ENCODE results near the gene CHN1.

CHN1 gene

DNA sequence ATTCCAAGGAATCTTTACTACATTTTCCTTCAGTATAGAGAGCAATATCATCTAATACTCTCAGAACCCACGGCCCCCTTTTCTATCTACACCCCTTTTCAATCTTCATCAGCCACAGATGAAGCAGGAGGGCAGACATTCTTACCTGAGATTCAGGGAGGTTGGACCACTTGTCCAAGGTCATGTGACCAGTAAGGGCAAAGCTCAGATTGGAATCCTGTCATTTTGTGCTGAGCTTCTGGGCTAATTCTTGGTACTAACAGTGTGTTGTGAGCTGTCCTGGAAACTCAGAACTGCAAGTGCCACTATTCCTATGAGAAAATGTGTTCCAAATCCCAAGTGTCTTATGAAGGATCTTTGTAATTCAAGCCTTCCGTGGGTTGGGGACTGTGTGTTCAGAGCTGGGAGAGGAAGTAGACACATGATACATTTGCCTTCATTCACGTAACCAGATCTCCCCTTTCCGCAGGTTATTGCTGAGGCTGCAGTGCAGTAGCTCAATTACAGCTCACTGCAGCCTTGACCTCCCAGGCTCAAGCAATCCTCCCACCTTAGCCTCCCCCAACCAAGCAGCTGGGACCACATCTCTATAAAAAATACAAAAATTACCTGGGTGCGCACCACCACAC, 244.2 kb downstream of the CHN1 start:
- TF ChIP-seq, protein P1, sequence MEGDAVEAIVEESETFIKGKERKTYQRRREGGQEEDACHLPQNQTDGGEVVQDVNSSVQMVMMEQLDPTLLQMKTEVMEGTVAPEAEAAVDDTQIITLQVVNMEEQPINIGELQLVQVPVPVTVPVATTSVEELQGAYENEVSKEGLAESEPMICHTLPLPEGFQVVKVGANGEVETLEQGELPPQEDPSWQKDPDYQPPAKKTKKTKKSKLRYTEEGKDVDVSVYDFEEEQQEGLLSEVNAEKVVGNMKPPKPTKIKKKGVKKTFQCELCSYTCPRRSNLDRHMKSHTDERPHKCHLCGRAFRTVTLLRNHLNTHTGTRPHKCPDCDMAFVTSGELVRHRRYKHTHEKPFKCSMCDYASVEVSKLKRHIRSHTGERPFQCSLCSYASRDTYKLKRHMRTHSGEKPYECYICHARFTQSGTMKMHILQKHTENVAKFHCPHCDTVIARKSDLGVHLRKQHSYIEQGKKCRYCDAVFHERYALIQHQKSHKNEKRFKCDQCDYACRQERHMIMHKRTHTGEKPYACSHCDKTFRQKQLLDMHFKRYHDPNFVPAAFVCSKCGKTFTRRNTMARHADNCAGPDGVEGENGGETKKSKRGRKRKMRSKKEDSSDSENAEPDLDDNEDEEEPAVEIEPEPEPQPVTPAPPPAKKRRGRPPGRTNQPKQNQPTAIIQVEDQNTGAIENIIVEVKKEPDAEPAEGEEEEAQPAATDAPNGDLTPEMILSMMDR (IDR thresholded peaks at IDR 0.05; ENCODE audit: extremely low read depth, missing control alignments), result no peak
- no peak for DNase-seq (ENCODE audit: low spot score)

DNA sequence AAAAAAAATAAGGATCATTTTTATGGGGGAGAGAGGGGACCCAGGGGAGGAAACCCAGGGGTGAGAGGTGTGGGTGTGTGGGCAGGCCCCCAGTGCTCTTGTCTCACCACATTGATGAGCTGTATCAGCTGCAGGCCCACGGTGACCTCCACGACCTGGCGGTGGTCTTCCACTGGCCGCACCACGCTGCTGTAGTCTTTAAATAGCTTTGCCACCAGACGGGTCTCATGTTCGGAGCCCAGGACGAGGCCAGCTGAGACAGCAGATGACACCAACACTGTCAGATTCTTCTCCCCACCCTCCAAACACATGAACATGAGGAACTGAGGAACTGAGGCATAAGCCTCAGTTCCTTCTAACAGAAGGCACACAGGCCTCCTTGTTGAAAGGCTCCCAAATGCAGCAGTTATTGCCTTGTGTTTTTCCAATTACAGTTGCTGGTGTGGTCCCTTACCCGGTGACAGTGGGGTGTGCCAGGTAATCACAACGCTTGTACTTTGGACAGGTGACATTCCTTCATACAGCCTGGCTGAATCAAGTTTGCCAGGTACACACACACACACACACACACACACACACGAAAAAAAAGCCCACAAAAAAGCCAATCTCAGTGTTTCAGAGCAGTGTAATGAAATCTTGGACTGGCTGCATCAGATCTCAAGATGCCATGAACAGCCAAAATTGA, 245.7 kb downstream of the CHN1 start:
- TF ChIP-seq, protein P1 (IDR thresholded peaks at IDR 0.05; ENCODE audit: extremely low read depth, missing control alignments), result no peak
- no peak for DNase-seq (ENCODE audit: low spot score)

DNA sequence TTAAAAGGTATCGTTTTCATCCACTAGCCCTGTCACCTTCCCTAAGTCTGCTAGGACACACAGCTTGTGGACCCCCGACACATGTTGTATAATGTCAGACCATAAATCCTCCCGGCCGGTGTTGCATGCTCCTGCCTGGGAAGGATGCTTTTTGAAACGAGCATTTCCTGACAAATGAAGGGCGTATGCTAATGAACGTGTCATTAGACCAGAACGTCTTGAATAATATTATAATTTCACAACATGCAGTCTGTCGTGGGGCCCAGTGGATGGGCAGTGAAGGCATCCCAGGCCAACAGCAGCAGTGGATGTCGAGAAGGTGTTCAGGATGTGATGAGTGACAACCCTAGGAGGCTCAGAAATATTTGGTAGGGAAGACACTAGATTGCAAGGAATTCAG, 248.4 kb downstream of the CHN1 start:
- TF ChIP-seq, protein P1 (IDR thresholded peaks at IDR 0.05; ENCODE audit: extremely low read depth, missing control alignments), result no peak
- DNase-seq (ENCODE audit: low spot score), result no peak

DNA sequence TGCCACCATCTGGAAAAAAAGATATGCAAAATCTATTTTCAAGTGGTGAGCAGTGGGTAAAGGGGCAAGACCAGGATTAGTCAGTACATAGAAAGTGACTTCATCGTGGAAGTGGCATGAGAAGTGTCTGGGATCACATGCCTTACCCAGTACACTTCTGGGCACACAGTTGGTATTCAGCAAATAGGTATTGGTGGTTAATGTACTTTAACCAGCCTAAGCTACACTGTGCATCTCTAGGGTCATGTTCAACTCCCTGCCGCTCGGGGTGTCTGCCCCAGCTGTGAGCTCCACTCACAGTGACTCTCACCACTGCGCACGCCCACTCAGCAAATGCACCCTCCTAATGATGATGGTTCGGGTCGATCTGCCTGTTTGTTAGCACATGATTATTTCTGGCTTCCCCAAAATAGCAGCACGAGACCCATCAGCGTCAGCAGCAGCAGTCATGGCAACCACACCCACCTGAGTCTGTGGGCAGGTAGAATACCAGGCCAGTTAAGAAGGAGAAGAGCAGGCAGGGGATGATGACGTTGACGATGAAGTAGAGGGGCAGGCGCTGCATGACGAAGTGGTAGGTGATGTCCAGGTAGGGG, 252.0 kb downstream of the CHN1 start:
- DNase-seq (ENCODE audit: low spot score), result no peak
- TF ChIP-seq, protein P1 (IDR thresholded peaks at IDR 0.05; ENCODE audit: extremely low read depth, missing control alignments), result no peak

DNA sequence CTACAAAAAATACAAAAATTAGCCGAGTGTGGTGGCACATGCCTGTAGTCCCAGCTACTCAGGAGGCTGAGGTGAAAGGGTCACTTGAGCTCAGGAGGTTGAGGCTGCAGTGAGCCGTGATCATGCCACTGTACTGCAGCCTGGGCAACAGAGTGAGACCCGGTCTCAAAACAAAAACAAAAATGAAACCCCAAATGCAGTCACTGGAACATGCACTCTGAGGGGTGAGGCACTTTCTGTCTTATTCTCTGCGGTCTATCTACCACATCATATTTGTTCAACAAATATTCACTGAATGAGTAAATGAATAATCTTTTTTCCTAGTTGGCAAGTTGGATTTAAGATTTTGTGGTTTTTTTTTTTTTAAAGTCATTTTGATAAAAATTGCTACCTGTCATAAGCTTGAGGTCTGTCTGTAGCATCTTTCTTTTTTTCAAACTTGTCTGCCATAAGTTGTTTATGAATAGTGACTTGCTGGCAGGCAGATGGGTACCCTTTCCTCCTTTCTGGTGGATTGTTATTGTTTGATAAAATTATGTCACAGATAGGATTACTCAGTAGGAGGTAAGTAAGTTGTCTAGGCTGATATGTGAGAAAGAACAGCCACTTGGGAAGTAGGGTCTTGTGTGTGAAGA, 252.7 kb downstream of the CHN1 start:
- peak; percentile 45 for DNase-seq (ENCODE audit: low spot score)
- TF ChIP-seq, protein P1 (IDR thresholded peaks at IDR 0.05; ENCODE audit: extremely low read depth, missing control alignments), result no peak

DNA sequence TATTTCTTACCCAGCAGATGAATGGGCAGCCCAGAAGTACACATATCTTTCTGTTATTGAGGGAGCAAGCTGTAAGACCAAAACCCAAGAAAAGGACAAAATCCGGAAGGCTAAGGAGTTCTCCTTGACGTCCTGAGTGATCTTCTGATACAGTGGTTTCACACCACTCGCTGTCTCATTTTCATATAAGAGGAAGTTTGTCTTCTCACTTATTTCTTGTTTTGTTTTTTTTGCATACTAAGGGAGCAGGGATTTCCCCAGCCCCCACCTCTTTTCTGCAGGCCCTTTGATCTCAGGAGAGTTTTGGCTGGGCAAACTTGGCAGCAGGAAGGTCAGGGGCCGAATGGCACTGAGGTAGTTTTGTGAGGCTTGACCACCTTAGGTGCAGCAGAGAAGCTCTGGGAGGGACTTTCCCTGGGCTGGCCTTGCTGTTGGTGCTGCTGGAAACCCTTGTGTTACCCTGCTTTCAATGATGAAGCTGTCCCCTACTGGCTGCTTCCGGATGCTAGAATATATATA, 254.2 kb downstream of the CHN1 start:
- peak; percentile 45 for DNase-seq (ENCODE audit: low spot score)
- TF ChIP-seq, protein P1 (IDR thresholded peaks at IDR 0.05; ENCODE audit: extremely low read depth, missing control alignments), result no peak

DNA sequence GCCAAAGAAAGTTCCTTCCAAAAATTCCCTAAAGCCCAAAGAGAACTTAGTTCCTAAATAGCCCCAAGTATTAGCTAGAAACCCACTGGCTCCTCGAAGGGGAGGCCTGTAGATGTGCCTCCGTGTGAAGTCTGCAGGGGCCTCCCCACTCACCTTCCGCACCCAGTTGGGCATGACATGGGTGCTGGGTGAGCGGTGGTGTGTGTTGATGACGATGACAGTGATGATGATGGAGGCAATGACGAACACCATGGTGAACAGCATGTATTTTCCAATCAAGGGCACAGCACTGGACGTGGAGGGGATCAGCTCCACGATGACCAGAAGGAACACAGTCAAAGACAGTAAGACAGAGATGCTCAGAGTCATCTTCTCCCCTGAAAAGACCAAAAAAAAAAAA, 255.4 kb downstream of the CHN1 start:
- TF ChIP-seq, protein P1 (IDR thresholded peaks at IDR 0.05; ENCODE audit: extremely low read depth, missing control alignments), result no peak
- DNase-seq (ENCODE audit: low spot score), result no peak
